GM12873 (cell line): ENCODE measurements around the gene RABL6.
A peak's percentile ranks its signal among the peaks of the same experiment; 100 is the strongest.

ENCODE experiments used
- CTCF ChIP-seq: IDR thresholded peaks from 2 replicates; pipeline ENCODE4 v1.5.1; 2012; ENCODE audit warnings: low read depth, mild to moderate bottlenecking, moderate library complexity, low read length, control low read depth; ENCODE audit not compliant: insufficient read depth; ENCODE audit errors: missing control alignments

The RABL6 gene

GRCh38 chr9:136791516-136792276 is 16.1 kb upstream of the RABL6 start:
- TF ChIP-seq CTCF = peak; percentile 96

DNA sequence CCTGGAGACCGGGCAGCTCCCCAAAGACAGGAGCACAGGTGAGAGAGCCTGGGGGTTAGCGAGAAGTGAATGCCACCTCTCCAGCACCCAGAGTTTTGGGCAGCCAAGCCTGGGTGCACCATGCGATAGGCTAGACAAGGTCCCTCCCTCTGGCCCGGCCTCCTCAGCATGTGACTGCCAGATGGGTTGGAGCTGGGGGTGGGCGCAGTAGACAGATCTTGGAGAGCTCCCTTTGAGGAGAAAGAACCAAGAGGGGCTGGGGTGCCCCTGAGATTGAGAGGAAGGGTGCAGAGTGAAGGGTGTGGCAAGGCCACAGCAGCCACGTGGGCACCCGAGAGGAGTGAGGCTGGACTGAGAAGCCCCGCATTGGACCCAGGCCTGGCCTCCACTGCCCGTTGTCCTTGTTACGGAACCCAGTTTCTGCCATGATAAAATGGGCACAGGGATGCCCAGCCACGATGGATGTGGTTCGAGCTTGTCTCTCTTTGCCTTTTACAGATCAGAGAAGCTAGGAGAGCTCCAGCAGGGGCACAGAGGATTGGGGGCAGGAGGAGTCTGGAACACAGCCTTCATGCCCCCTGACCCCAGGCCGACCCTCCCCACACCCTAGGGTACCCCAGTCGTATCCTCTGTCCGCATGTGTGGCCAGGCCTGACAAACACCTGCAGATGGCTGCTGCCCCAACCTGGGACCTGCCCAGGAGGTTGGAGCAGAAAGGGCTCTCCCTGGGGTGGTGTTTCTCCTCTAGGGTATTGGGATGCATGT is 15.2 kb upstream of the RABL6 start:
- TF ChIP-seq CTCF = no peak

GRCh38 chr9:136793086-136793946 is 14.4 kb upstream of the RABL6 start:
- no peak for TF ChIP-seq CTCF

GRCh38 chr9:136794281-136794999 is 13.3 kb upstream of the RABL6 start:
- no peak for TF ChIP-seq CTCF

- TF ChIP-seq CTCF = no peak
Measured at GRCh38 chr9:136795000-136795348, 12.8 kb upstream of the RABL6 start.

DNA sequence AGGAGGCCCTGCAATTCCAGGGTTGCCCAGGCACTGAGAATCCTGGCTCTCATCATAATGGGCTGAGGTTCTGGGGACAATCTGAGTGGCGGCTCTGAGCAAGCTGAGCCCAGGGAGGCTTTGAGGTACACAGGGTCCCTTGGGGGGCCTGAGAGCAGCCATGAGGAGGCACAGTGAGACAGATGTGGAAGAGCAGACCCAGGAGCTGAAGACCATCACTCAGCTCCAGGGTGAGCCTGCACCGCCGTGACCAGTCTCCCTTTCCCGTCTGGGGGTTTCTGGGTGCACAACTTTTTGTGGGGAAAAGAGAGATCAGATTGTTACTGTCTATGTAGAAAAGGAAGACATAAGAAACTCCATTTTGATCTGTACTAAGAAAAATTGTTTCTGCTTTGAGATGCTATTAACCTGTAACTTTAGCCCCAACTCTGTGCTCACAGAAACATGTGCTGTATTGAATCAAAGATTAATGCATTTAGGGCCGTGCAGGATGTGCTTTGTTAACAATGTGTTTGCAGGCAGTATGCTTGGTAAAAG is 11.4 kb upstream of the RABL6 start, which contains the start of gene CCDC183:
Gene CCDC183 (plus strand): TSS at position 101 of the 537 bp plus-strand sequence. CDS start 60 bp downstream, at position 161.
- TF ChIP-seq CTCF = no peak

DNA sequence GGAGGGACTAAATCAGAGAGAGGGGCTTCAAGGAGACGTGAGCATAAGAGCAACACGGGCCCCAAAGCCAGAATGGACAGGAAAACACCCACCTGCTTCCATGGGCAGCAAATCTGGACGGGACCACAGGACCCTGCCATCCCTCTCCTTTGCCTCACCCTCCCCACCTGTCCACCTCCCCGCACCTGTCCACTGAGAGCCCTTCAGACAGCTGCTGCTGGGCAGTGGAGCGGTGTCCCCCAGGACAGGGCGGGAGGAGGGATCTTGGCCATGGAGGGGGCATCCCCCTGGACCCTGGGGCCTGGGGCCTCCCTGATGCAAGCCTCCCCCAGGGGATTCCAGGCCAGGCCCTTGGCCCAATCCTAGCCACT is 9.1 kb upstream of the RABL6 start:
- no peak for TF ChIP-seq CTCF
